ENCODE data around the gene SLC25A22. TPM values are rescaled to one million over a fixed set of nuclear protein-coding genes. Genes with fewer than 3 reads are reported as not detected.
A peak's percentile ranks its signal among the peaks of the same experiment; 100 is the strongest.

SLC25A22 gene
- total and polyA plus RNA-seq, 9 donors, result 0.42 to 23.3 (median 15.5) TPM

GRCh38 chr11:827146-827896 is 29.2 kb upstream of the SLC25A22 start:
- H3K27ac ChIP-seq, result no peak overlapping the region
- TF ChIP-seq POLR2A (IDR thresholded peaks at IDR 0.05) (no peak), EP300 (IDR thresholded peaks at IDR 0.05) (no peak), CTCF (IDR thresholded peaks at IDR 0.05) (no peak)
- no peak for DNase-seq
- no peaks in the 10 kb centered on the region for H3K27me3 ChIP-seq
- H3K36me3 ChIP-seq, result no peaks in the 10 kb centered on the region
- peak overlapping the region; percentile 0 for H3K4me3 ChIP-seq
- 8 to 13% (median 9%) methylated on average over 44 to 66 of the region's 66 CpGs for WGBS, 3 donors
- H3K9me3 ChIP-seq, result no peaks in the 10 kb centered on the region
- peaks cover 14% of the 10 kb centered on the region for H3K4me1 ChIP-seq (ENCODE audit: insufficient read depth)
- intact Hi-C loops (cut with DNase I), result no loop called here

- Histone ChIP-seq H3K4me3 (peak overlapping the region; percentile 0), H3K9me3 (no peaks in the 10 kb centered on the region), H3K27ac (no peak overlapping the region), H3K27me3 (no peaks in the 10 kb centered on the region), H3K36me3 (peaks cover 2% of the 10 kb centered on the region), H3K4me1 (ENCODE audit: insufficient read depth) (peaks cover 10% of the 10 kb centered on the region)
- TF ChIP-seq EP300 (IDR thresholded peaks at IDR 0.05), result no peak
- TF ChIP-seq POLR2A (IDR thresholded peaks at IDR 0.05), result no peak
- TF ChIP-seq CTCF (IDR thresholded peaks at IDR 0.05), result no peak
- intact Hi-C loops (cut with DNase I), result no loop called here
- no peak for DNase-seq
- 2 to 4% (median 2%) methylated on average over 17 to 22 of the region's 22 CpGs for WGBS, 3 donors
Observed at GRCh38 chr11:826836-827145, 28.7 kb upstream of the SLC25A22 start.

- Histone ChIP-seq H3K9me3 (no peaks in the 10 kb centered on the region), H3K36me3 (peaks cover 2% of the 10 kb centered on the region), H3K27ac (no peak overlapping the region), H3K27me3 (no peaks in the 10 kb centered on the region), H3K4me3 (no peak overlapping the region), H3K4me1 (ENCODE audit: insufficient read depth) (peaks cover 13% of the 10 kb centered on the region)
- 74 to 86% (median 79%) methylated on average over 9 of the region's 9 CpGs for WGBS, 3 donors
- intact Hi-C loops (cut with DNase I), result no loop called here
- no peak for DNase-seq
- TF ChIP-seq CTCF (IDR thresholded peaks at IDR 0.05) (no peak), POLR2A (IDR thresholded peaks at IDR 0.05) (no peak), EP300 (IDR thresholded peaks at IDR 0.05) (no peak)
Observed at GRCh38 chr11:826227-826621, 28.1 kb upstream of the SLC25A22 start.

- H3K36me3 ChIP-seq, result peaks cover 2% of the 10 kb centered on the region
- 81 to 87% (median 84%) methylated on average over 10 to 12 of the region's 12 CpGs for WGBS, 3 donors
- no peak overlapping the region for H3K4me3 ChIP-seq
- H3K27ac ChIP-seq, result no peak overlapping the region
- TF ChIP-seq EP300 (IDR thresholded peaks at IDR 0.05) (no peak), POLR2A (IDR thresholded peaks at IDR 0.05) (no peak), CTCF (IDR thresholded peaks at IDR 0.05) (no peak)
- intact Hi-C loops (cut with DNase I), result no loop called here
- H3K27me3 ChIP-seq, result no peaks in the 10 kb centered on the region
- no peaks in the 10 kb centered on the region for H3K9me3 ChIP-seq
- peaks cover 16% of the 10 kb centered on the region for H3K4me1 ChIP-seq (ENCODE audit: insufficient read depth)
- DNase-seq, result no peak
Observed at GRCh38 chr11:825366-826226, 27.5 kb upstream of the SLC25A22 start.
